GM12878 (cell line): ENCODE results near the gene DCAF15. TPM values are rescaled to one million over a fixed set of nuclear protein-coding genes. Genes with fewer than 3 reads are reported as not detected.
"Not testable (repeated sequence)": the region's sequence is repeated elsewhere in the genome, so short reads cannot be mapped to it uniquely, and the experiment has no call there.

ENCODE experiments used
- ATAC-seq: fragments of 200-7000 bp; cut with Tn5 transposase; 3 replicates; pipeline ENCODE4 v1.9.1; 2020; ENCODE audit warnings: mild to moderate bottlenecking, moderate library complexity
- BruUV-seq: library from RNA; stranded (reverse); fragments of 400-500 nt; replicated peaks from 2 replicates; lab custom pipeline; 2021; lab: Mats Ljungman, UMichigan
- CTCF ChIA-PET: fragments of 300-600 bp; sonication (Branson Sonifier 250); formaldehyde crosslinking; extraction: SDS; loops from one replicate; lab custom pipeline; 2021; ENCODE audit warnings: inconsistent platforms; lab: Yijun Ruan, JAX
- POLR2A ChIA-PET: fragments of 350-600 bp; formaldehyde crosslinking; extraction: SDS; loops from one replicate; lab custom pipeline; 2021; ENCODE audit warnings: inconsistent platforms; lab: Charles Lee
- RAD21 ChIA-PET: fragments of 300-600 bp; sonication (Branson Sonifier 250); formaldehyde crosslinking; loops from one replicate; lab custom pipeline; 2023; ENCODE audit warnings: antibody characterized with exemption; ENCODE audit not compliant: unreplicated experiment; lab: Charles Lee
- SMC1A ChIA-PET: fragments of 300-600 bp; sonication (Branson Sonifier 250); formaldehyde crosslinking; loops from one replicate; lab custom pipeline; 2023; ENCODE audit not compliant: unreplicated experiment, uncharacterized antibody; lab: Charles Lee
- DNase-seq: peaks from one replicate; pipeline ENCODE4 v3.0.0-alpha.2; 2011; ENCODE audit warnings: low read depth, low spot score
- FAIRE-seq: peaks from 3 replicates; lab custom pipeline; 2011; peaks lifted over from hg19 to GRCh38; lab: Jason Lieb, UNC
- H2AFZ ChIP-seq: 2 replicates; pipeline ENCODE4 v1.6.0; 2011; ENCODE audit warnings: low read depth, low read length, control low read depth; ENCODE audit not compliant: control insufficient read depth
- H3K27ac ChIP-seq: 2 replicates; pipeline ENCODE4 v1.5.1; 2011; ENCODE audit warnings: control low read depth; ENCODE audit not compliant: control insufficient read depth, insufficient read depth
- H3K27me3 ChIP-seq, 2 experiments: replicated peaks in 1 of 2; 2 replicates each; pipeline versions ENCODE4 v1.6.0 to v1.6.1; 2011; ENCODE audit warnings: low read length in 1 of 2; ENCODE audit not compliant: control insufficient read depth in 2 of 2, insufficient read depth in 2 of 2
- H3K36me3 ChIP-seq, 2 experiments: 2 replicates each; pipeline ENCODE4 v1.5.1; 2011; ENCODE audit warnings: low read length in 1 of 2; ENCODE audit not compliant: control insufficient read depth in 2 of 2, insufficient read depth in 2 of 2
- H3K4me1 ChIP-seq: 2 replicates; pipeline ENCODE4 v1.6.1; 2011; ENCODE audit warnings: mild to moderate bottlenecking, low read length, moderate library complexity, mixed read lengths; ENCODE audit not compliant: control insufficient read depth, insufficient read depth
- H3K4me2 ChIP-seq: 2 replicates; pipeline ENCODE4 v1.6.0; 2011; ENCODE audit warnings: control low read depth; ENCODE audit not compliant: control insufficient read depth, insufficient read depth
- H3K4me3 ChIP-seq: fragments of 200-600 bp; sonication (generic); 2 replicates; pipeline ENCODE4 v1.5.1; 2016
- H3K79me2 ChIP-seq: 2 replicates; pipeline ENCODE4 v1.6.0; 2011; ENCODE audit warnings: low read length; ENCODE audit not compliant: control insufficient read depth, insufficient read depth
- H3K9ac ChIP-seq: 2 replicates; pipeline ENCODE4 v1.8.0; 2011; ENCODE audit warnings: low read length, control low read depth, mixed read lengths; ENCODE audit not compliant: control insufficient read depth, insufficient read depth
- H3K9me3 ChIP-seq: replicated peaks from 3 replicates; pipeline ENCODE4 v1.5.1; 2011; ENCODE audit warnings: mild to moderate bottlenecking, low read length; ENCODE audit not compliant: control insufficient read depth, insufficient read depth
- H4K20me1 ChIP-seq: 2 replicates; pipeline ENCODE4 v1.6.0; 2011; ENCODE audit not compliant: control insufficient read depth, insufficient read depth
- ATF7 ChIP-seq: fragments of 450-650 bp; IDR thresholded peaks from 2 replicates; pipeline ENCODE4 v1.6.1; 2016; ENCODE audit warnings: low read depth, mild to moderate bottlenecking
- MXI1 ChIP-seq: fragments of 150-350 bp; IDR thresholded peaks from 2 replicates; pipeline ENCODE4 v1.6.1; 2011; ENCODE audit warnings: low read depth, mild to moderate bottlenecking, inconsistent platforms, low read length, improper control_type of control experiment
- TBL1XR1 ChIP-seq: IDR thresholded peaks from 2 replicates; pipeline ENCODE4 v1.6.1; 2012; ENCODE audit warnings: low read depth, low read length, improper control_type of control experiment
- ZSCAN29 ChIP-seq: fragments of 450-650 bp; IDR thresholded peaks from 2 replicates; pipeline ENCODE4 v1.6.1; 2017; ENCODE audit warnings: mild to moderate bottlenecking, moderate library complexity
- WGBS: methylation state at CpG from one replicate; pipeline ENCODE4 v1.1.6; 2016; ENCODE audit warnings: low lambda C conversion rate; ENCODE audit not compliant: insufficient replicate concordance, insufficient coverage; ENCODE audit errors: missing lambda C conversion rate; 5-methylcytosine and 5-hydroxymethylcytosine counted together
- in situ Hi-C: fragments of 300-500 bp; cut with MboI; formaldehyde crosslinking; loops from 9 replicates; pipeline ENCODE4 v1.14.3; 2018; ENCODE audit warnings: mixed read lengths
- intact Hi-C: fragments of 100-400 bp; cut with micrococcal nuclease; formaldehyde crosslinking; loops from one replicate; pipeline ENCODE4 v1.14.2; 2022; ENCODE audit not compliant: unreplicated experiment
- polyA plus RNA-seq, 11 experiments: library from polyadenylated mRNA; depleted of rRNA in 4 of 11; unstranded in 6 of 11; stranded (reverse) in 5 of 11; fragments of >200 nt; fragmentation: Nextera tagmentation in 4 of 11; fragmentation: Illumina TruSeq in 1 of 11; extraction: Ambion mirVana in 4 of 11; extraction: Trizol in 1 of 11; gene quantifications; 1 replicate in 1 of 11; 2 replicates in 10 of 11; pipeline versions ENCODE4 v1.2.1 to v1.2.3, GENCODE V29; 2011 to 2016; ENCODE audit warnings: inconsistent platforms in 2 of 11, missing spikeins in 2 of 11, low read depth in 1 of 11
- total RNA-seq, 4 experiments: library from RNA; depleted of rRNA in 3 of 4; stranded (reverse); fragments of >200 nt in 3 of 4; fragmentation: Illumina TruSeq in 1 of 4; extraction: Trizol in 1 of 4; gene quantifications; 2 replicates each; pipeline versions ENCODE4 v1.2.1 to v1.2.3, GENCODE V29; 2013 to 2021
- TF ChIP-seq, protein P1 (sequence below): fragments of 150-350 bp; IDR thresholded peaks from 2 replicates; pipeline ENCODE4 v1.6.1; 2014; ENCODE audit warnings: mild to moderate bottlenecking, low read depth, low read length
- TF ChIP-seq, protein P2 (sequence below): IDR thresholded peaks from 2 replicates; pipeline ENCODE4 v1.6.1; 2012; ENCODE audit warnings: improper control_type of control experiment, low read depth, low read length; ENCODE audit not compliant: insufficient replicate concordance

DCAF15 gene
- total and polyA plus RNA-seq, 10 of the 15 experiments (the other 5 are each of a cell fraction or from before 2014, with no cell fraction given), result 0.16 to 63.4 (median 26.6) TPM

DNA sequence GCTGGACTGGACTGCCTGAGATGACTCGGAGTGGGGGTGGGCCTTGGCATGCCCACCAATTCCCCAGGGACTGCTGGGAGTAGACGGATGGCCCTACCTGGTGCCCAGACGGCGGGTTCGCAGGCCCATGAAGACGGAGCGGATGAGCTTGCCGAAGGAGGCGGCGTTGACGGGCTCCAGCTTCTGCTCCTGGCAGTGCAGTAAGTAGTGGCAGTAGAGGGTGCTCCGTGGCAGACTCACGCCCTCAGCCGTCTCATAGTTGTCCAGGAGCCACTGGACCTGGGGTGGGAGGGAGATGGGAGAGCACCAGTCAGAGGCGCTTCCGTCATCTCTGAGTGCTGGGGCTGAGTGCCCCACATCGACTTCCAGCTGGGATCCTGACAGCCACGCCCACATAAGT, 17.6 kb downstream of the DCAF15 start (continued):
- TF ChIP-seq TBL1XR1 (no peak), ATF7 (no peak), ZSCAN29 (no peak)

DNA sequence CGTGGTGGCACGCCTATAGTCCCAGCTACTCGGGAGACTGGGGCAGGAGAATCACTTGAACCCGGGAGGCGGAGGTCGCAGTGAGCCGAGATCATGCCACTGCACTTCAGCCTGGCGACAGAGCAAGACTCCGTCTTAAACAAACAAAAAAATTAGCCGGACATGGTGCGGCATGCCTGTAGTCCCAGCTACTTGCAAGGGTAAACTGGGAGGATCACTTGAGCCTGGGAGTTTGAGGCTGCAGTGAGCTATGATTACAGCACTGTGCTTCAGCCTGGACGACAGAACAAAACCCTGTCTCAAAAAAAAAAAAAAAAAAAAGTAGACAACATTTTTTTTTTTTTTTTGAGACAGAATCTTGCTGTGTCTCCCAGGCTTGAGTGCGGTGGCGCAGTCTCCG, 19.6 kb downstream of the DCAF15 start:
- H3K9ac ChIP-seq, H3K36me3 ChIP-seq, H4K20me1 ChIP-seq, H3K4me1 ChIP-seq, H2AFZ ChIP-seq, FAIRE-seq, in situ Hi-C loops, ATAC-seq, H3K27me3 ChIP-seq, H3K4me2 ChIP-seq, H3K9me3 ChIP-seq, BruUV-seq, H3K27ac ChIP-seq, SMC1A ChIA-PET, H3K4me3 ChIP-seq, H3K79me2 ChIP-seq, intact Hi-C loops, DNase-seq: not testable (repeated sequence)
- ChIA-PET RAD21 (interaction anchor here (0.7 kb wide), 1 partner anchor 78 kb away, joined by 3 read pairs; no protein-coding TSS in a partner anchor), CTCF (interaction anchor here (1.6 kb wide), 1 partner anchor 87 kb away, joined by 4 read pairs; no protein-coding TSS in a partner anchor), POLR2A (interaction anchor here (0.7 kb wide), 3 partner anchors 27 to 634 kb away, joined by 4 to 5 read pairs (median 5); no protein-coding TSS in a partner anchor)
- WGBS, result 90% methylated on average over 14 of the region's 15 CpGs

DNA sequence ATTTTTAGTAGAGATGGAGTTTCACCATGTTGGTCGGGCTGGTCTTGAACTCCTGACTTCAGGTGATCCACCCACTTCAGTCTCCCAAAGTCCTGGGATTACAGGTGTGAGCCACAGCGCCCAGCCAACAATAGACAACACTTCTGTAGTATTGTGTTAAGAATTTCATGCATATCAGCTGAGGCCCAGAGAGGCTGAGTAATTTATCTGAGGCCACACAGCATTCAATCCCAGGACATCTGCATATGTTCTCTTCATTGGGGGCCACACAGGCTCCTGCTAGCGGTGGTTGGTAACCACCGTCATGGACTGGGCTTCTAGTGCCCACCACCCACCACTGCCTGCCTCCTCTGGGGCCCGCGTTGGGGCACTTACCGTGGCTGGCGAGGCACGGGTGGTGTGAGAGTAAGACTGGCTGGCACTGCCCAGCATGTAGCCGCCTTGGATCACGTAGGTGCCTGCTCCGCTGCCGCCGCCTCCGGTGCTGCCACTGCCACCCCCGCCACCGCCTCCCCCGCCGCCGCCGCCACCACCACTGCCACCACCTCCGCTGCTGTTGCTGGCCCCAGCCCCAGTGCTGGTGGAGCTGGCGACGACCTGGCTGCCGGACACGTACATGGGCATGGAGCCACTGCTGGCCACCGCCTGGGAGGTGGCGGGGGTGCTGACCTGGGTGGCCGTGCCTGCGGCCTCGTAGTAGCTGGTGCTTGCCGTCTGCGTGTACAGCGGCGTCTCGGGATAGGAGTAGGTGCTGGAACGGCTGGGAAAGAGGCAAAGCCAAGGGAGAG, 20.3 kb downstream of the DCAF15 start:
- Histone ChIP-seq H4K20me1 (no peaks in the 10 kb centered on the region), H3K9ac (no peak overlapping the region), H3K4me1 (no peaks in the 10 kb centered on the region), H2AFZ (no peak overlapping the region), H3K4me3 (no peak overlapping the region), H3K79me2 (no peaks in the 10 kb centered on the region), H3K9me3 (no peaks in the 10 kb centered on the region), H3K36me3 (peaks cover 0 to 5% of the 10 kb centered on the region in 2 experiments; a peak in 3 of 4 replicates), H3K4me2 (no peak overlapping the region), H3K27me3 (no peaks in the 10 kb centered on the region), H3K27ac (no peak overlapping the region)
- intact Hi-C loops (no loop called here), in situ Hi-C loops (no loop called here)
- ChIA-PET POLR2A (interaction anchor here (0.5 to 0.6 kb wide), 2 partner anchors 21 to 998 kb away, joined by 3 read pairs; no protein-coding TSS in a partner anchor), RAD21 (no interaction called here), CTCF (interaction anchor here (1.6 kb wide), 1 partner anchor 87 kb away, joined by 4 read pairs; no protein-coding TSS in a partner anchor), SMC1A (no interaction called here)
- 94% methylated on average over 26 of the region's 37 CpGs for WGBS
- DNase-seq, result no peak
- FAIRE-seq, result no peak
- BruUV-seq, result no TSS peak
- no peak for ATAC-seq
- TF ChIP-seq, protein P1, sequence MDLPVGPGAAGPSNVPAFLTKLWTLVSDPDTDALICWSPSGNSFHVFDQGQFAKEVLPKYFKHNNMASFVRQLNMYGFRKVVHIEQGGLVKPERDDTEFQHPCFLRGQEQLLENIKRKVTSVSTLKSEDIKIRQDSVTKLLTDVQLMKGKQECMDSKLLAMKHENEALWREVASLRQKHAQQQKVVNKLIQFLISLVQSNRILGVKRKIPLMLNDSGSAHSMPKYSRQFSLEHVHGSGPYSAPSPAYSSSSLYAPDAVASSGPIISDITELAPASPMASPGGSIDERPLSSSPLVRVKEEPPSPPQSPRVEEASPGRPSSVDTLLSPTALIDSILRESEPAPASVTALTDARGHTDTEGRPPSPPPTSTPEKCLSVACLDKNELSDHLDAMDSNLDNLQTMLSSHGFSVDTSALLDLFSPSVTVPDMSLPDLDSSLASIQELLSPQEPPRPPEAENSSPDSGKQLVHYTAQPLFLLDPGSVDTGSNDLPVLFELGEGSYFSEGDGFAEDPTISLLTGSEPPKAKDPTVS, result no peak
- TF ChIP-seq MXI1, result no peak
- TF ChIP-seq, protein P2, sequence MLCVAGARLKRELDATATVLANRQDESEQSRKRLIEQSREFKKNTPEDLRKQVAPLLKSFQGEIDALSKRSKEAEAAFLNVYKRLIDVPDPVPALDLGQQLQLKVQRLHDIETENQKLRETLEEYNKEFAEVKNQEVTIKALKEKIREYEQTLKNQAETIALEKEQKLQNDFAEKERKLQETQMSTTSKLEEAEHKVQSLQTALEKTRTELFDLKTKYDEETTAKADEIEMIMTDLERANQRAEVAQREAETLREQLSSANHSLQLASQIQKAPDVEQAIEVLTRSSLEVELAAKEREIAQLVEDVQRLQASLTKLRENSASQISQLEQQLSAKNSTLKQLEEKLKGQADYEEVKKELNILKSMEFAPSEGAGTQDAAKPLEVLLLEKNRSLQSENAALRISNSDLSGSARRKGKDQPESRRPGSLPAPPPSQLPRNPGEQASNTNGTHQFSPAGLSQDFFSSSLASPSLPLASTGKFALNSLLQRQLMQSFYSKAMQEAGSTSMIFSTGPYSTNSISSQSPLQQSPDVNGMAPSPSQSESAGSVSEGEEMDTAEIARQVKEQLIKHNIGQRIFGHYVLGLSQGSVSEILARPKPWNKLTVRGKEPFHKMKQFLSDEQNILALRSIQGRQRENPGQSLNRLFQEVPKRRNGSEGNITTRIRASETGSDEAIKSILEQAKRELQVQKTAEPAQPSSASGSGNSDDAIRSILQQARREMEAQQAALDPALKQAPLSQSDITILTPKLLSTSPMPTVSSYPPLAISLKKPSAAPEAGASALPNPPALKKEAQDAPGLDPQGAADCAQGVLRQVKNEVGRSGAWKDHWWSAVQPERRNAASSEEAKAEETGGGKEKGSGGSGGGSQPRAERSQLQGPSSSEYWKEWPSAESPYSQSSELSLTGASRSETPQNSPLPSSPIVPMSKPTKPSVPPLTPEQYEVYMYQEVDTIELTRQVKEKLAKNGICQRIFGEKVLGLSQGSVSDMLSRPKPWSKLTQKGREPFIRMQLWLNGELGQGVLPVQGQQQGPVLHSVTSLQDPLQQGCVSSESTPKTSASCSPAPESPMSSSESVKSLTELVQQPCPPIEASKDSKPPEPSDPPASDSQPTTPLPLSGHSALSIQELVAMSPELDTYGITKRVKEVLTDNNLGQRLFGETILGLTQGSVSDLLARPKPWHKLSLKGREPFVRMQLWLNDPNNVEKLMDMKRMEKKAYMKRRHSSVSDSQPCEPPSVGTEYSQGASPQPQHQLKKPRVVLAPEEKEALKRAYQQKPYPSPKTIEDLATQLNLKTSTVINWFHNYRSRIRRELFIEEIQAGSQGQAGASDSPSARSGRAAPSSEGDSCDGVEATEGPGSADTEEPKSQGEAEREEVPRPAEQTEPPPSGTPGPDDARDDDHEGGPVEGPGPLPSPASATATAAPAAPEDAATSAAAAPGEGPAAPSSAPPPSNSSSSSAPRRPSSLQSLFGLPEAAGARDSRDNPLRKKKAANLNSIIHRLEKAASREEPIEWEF, result no peak
